Stomach (tissue), 4 donors: Measurements from ENCODE around the gene TENM4.

ENCODE experiments used
- CTCF ChIP-seq, 7 experiments: fragments of 450-650 bp in 4 of 7; fragments of 200-600 bp in 3 of 7; sonication (generic) in 3 of 7; IDR thresholded peaks; one replicate each; pipeline ENCODE4 v1.5.1; 2016 to 2019; ENCODE audit warnings: antibody characterized with exemption in 7 of 7, control low read depth in 2 of 7, mild to moderate bottlenecking in 1 of 7
- POLR2A ChIP-seq, 4 donors: fragments of 450-650 bp; IDR thresholded peaks; one replicate each; pipeline ENCODE4 v1.6.1; 2016; ENCODE audit warnings: antibody characterized with exemption in 4 of 4, control low read depth in 2 of 4, mild to moderate bottlenecking in 1 of 4, moderate library complexity in 1 of 4

- no peak for TF ChIP-seq POLR2A (IDR thresholded peaks at IDR 0.05)
- TF ChIP-seq CTCF (IDR thresholded peaks at IDR 0.05), result no peak
Observed at GRCh38 chr11:79090191-79090705, 350.6 kb downstream of the TENM4 start.
